Keratinocyte (primary cell): ENCODE results near the gene SURF2. TPM values are rescaled to one million over a fixed set of nuclear protein-coding genes. Genes with fewer than 3 reads are reported as not detected.

ENCODE experiments used
- DNase-seq: peaks from one replicate; pipeline ENCODE4 v3.0.0-alpha.2; 2011; ENCODE audit warnings: low read depth, missing footprints, low spot score
- FAIRE-seq: peaks from 2 replicates; lab custom pipeline; 2011; peaks lifted over from hg19 to GRCh38; lab: Jason Lieb, UNC
- H2AFZ ChIP-seq: 2 replicates; pipeline ENCODE4 v1.6.0; 2012; ENCODE audit warnings: low read length, control low read depth, inconsistent platforms; ENCODE audit not compliant: control insufficient read depth
- H3K27ac ChIP-seq: 2 replicates; pipeline ENCODE4 v1.5.1; 2011; ENCODE audit warnings: low read length; ENCODE audit not compliant: control insufficient read depth, insufficient read depth
- H3K27me3 ChIP-seq: 3 replicates; pipeline ENCODE4 v1.6.0; 2011; ENCODE audit warnings: low read length; ENCODE audit not compliant: control insufficient read depth, insufficient read depth; ENCODE audit errors: extremely low read depth
- H3K36me3 ChIP-seq, 2 experiments: 2 replicates in 1 of 2; 3 replicates in 1 of 2; pipeline ENCODE4 v1.5.1; 2011; ENCODE audit warnings: low read length in 2 of 2, mild to moderate bottlenecking in 1 of 2; ENCODE audit not compliant: control insufficient read depth in 2 of 2, insufficient read depth in 2 of 2; ENCODE audit errors: extremely low read depth in 1 of 2
- H3K4me1 ChIP-seq: 3 replicates; pipeline ENCODE4 v1.5.1; 2011; ENCODE audit warnings: low read length; ENCODE audit not compliant: control insufficient read depth, insufficient read depth; ENCODE audit errors: extremely low read depth
- H3K4me2 ChIP-seq: 3 replicates; pipeline ENCODE4 v1.6.0; 2011; ENCODE audit warnings: low read depth, low read length; ENCODE audit not compliant: control insufficient read depth, insufficient read depth; ENCODE audit errors: extremely low read depth
- H3K4me3 ChIP-seq, 3 experiments: fragments of 200-600 bp in 1 of 3; sonication (generic) in 1 of 3; 2 replicates in 2 of 3; 3 replicates in 1 of 3; pipeline ENCODE4 v1.5.1; 2011 to 2016; ENCODE audit warnings: low read length in 3 of 3, mild to moderate bottlenecking in 3 of 3, control low read depth in 2 of 3, inconsistent platforms in 1 of 3, low read depth in 1 of 3, mixed read lengths in 1 of 3, mixed run types in 1 of 3, moderate library complexity in 1 of 3; ENCODE audit not compliant: control insufficient read depth in 2 of 3, insufficient read depth in 2 of 3; ENCODE audit errors: extremely low read depth in 1 of 3
- H3K79me2 ChIP-seq: 2 replicates; pipeline ENCODE4 v1.6.0; 2012; ENCODE audit warnings: low read length; ENCODE audit not compliant: control insufficient read depth, insufficient read depth
- H3K9ac ChIP-seq: 3 replicates; pipeline ENCODE4 v1.6.0; 2011; ENCODE audit warnings: low read length; ENCODE audit not compliant: control insufficient read depth, insufficient read depth; ENCODE audit errors: extremely low read depth
- H3K9me1 ChIP-seq: 3 replicates; pipeline ENCODE4 v1.6.0; 2011; ENCODE audit warnings: low read length; ENCODE audit not compliant: control insufficient read depth, insufficient read depth; ENCODE audit errors: extremely low read depth
- H3K9me3 ChIP-seq: 2 replicates; pipeline ENCODE4 v1.5.1; 2012; ENCODE audit warnings: low read depth, low read length; ENCODE audit not compliant: control insufficient read depth
- H4K20me1 ChIP-seq: 3 replicates; pipeline ENCODE4 v1.6.0; 2011; ENCODE audit warnings: low read length; ENCODE audit not compliant: control insufficient read depth, insufficient read depth; ENCODE audit errors: extremely low read depth
- CTCF ChIP-seq, 3 experiments: IDR thresholded peaks in 1 of 3; conservative IDR thresholded peaks in 1 of 3; optimal IDR thresholded peaks in 1 of 3; 2 replicates in 2 of 3; 3 replicates in 1 of 3; pipeline versions ENCODE3 to v1.5.1; 2011; ENCODE audit warnings: low read length in 3 of 3, mild to moderate bottlenecking in 3 of 3, moderate library complexity in 2 of 3, control low read depth in 1 of 3, inconsistent platforms in 1 of 3; ENCODE audit not compliant: insufficient read depth in 2 of 3; ENCODE audit errors: extremely low read depth in 1 of 3
- EZH2 ChIP-seq: IDR thresholded peaks from one replicate; pipeline ENCODE4 v1.6.1; 2012; ENCODE audit warnings: inconsistent platforms, mild to moderate bottlenecking, low read length, moderate library complexity
- dilution Hi-C: fragments of 300-500 bp; cut with MboI; formaldehyde crosslinking; loops from one replicate; pipeline ENCODE4 v1.7.0; 2020; ENCODE audit warnings: low sequenced_read_pairs; ENCODE audit not compliant: extremely low pct_ligation_motif_present
- polyA plus RNA-seq, 5 experiments: library from polyadenylated mRNA; depleted of rRNA in 3 of 5; stranded (reverse) in 3 of 5; stranded (forward) in 1 of 5; unstranded in 1 of 5; fragments of >200 nt; gene quantifications; 1 replicate in 1 of 5; 2 replicates in 3 of 5; 3 replicates in 1 of 5; pipeline versions ENCODE4 v1.2.1 to v1.2.3, GENCODE V29; 2011 to 2012; ENCODE audit warnings: missing spikeins in 2 of 5, low read depth in 1 of 5, low replicate concordance in 1 of 5

Gene SURF2
- polyA plus RNA-seq, 1 donor (not counting 4 experiments of a cell fraction or from before 2014, with no cell fraction given): 28.2 TPM

GRCh38 chr9:133367778-133368177 is 11.4 kb downstream of the SURF2 start:
- no peak for DNase-seq
- dilution Hi-C loops: no loop called here
- no peak for FAIRE-seq

GRCh38 chr9:133368249-133368881 is 12.0 kb downstream of the SURF2 start:
- H3K27ac ChIP-seq: peak overlapping the region; percentile 7
- peaks cover 40 to 62% of the 10 kb centered on the region in 2 experiments for H3K36me3 ChIP-seq
- peak overlapping the region; percentile 51 for H3K4me2 ChIP-seq
- peaks cover 8% of the 10 kb centered on the region for H3K9me1 ChIP-seq
- peaks cover 79% of the 10 kb centered on the region for H3K79me2 ChIP-seq
- peaks cover 70% of the 10 kb centered on the region for H3K4me1 ChIP-seq
- no peaks in the 10 kb centered on the region for H3K27me3 ChIP-seq
- H2AFZ ChIP-seq: no peak overlapping the region
- FAIRE-seq: peak; percentile 81
- H4K20me1 ChIP-seq: peaks cover 63% of the 10 kb centered on the region
- peak overlapping the region in 1 of 3 experiments; percentile 13 for H3K4me3 ChIP-seq
- H3K9me3 ChIP-seq: no peaks in the 10 kb centered on the region
- dilution Hi-C loops: no loop called here
- DNase-seq: no peak
- no peak overlapping the region for H3K9ac ChIP-seq
- TF ChIP-seq EZH2 (no peak), CTCF (optimal IDR thresholded peaks at IDR 0.05 in 1 of 3, IDR thresholded peaks at IDR 0.05 in 1 of 3, conservative IDR thresholded peaks at IDR 0.05 in 1 of 3; ENCODE audit: extremely low read depth in 1 of 3, insufficient read depth in 2 of 3, low read length in 3 of 3) (no peak)

More at GRCh38 chr9:133367778-133368177, 11.4 kb downstream of the SURF2 start:
- no peaks in the 10 kb centered on the region for H3K27me3 ChIP-seq
- H3K9me3 ChIP-seq: no peaks in the 10 kb centered on the region
- no peak overlapping the region for H3K9ac ChIP-seq
- peaks cover 42 to 60% of the 10 kb centered on the region in 2 experiments for H3K36me3 ChIP-seq
- no peak overlapping the region for H3K27ac ChIP-seq
- peaks cover 73% of the 10 kb centered on the region for H3K79me2 ChIP-seq
- H4K20me1 ChIP-seq: peaks cover 61% of the 10 kb centered on the region
- TF ChIP-seq CTCF (optimal IDR thresholded peaks at IDR 0.05 in 1 of 3, IDR thresholded peaks at IDR 0.05 in 1 of 3, conservative IDR thresholded peaks at IDR 0.05 in 1 of 3; ENCODE audit: extremely low read depth in 1 of 3, insufficient read depth in 2 of 3, low read length in 3 of 3): no peak
- no peak for TF ChIP-seq EZH2
- H2AFZ ChIP-seq: no peak overlapping the region
- H3K4me3 ChIP-seq: no peak overlapping the region
- peaks cover 8% of the 10 kb centered on the region for H3K9me1 ChIP-seq
- H3K4me1 ChIP-seq: peaks cover 73% of the 10 kb centered on the region
- H3K4me2 ChIP-seq: peak overlapping the region; percentile 51
